HG03354 (cell line): ENCODE data around the gene ATP6V1D.
"Not testable (repeated sequence)": the region's sequence is repeated elsewhere in the genome, so short reads cannot be mapped to it uniquely, and the experiment has no call there.

Experiments
- ATAC-seq: cut with Tn5 transposase; IDR thresholded peaks from one replicate; pipeline ENCODE4 v1.9.1; 2021; ENCODE audit warnings: mild to moderate bottlenecking; ENCODE audit not compliant: unreplicated experiment, poor library complexity, severe bottlenecking

Gene ATP6V1D

DNA sequence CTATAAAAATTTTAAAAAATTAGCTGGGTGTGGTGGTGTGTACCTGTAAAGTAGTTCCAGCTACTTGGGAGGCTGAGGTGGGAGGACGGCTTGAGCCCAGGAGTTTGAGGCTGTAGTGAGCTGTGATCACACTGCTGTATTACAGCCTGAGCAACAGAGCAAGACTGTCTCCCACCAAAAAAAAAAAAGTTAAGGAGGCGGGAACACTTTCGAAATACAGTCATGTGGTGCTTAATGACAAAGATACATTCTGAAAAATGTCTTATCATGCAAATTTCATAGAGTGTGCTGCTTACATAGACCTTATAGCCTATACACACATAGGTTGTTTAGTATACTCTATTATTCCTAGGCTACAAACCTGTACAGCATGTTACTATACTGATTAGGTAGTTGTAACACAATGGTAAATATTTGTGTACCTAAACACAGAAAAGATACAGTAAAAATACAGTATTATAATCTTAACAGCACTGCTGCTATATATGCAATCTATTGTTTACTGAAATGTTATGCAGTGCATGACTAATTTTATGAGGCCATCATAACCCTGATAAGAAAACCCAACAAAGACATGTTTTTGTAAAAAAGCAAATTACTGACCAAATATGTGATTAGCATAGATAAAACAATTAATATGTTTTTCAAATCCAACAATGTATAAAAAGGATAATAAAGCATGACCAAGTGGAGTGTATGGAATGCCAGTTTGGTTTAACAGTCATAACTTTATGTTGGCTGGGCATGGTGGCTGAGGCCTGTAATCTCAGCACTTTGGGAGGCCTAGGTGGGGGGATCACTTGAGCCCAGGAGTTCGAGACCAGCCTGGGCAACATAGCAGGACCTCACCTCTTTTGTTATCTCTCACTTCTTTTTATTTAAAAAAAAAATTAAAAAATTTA lies 11.9 kb upstream of the ATP6V1D start:
- no peak for ATAC-seq

DNA sequence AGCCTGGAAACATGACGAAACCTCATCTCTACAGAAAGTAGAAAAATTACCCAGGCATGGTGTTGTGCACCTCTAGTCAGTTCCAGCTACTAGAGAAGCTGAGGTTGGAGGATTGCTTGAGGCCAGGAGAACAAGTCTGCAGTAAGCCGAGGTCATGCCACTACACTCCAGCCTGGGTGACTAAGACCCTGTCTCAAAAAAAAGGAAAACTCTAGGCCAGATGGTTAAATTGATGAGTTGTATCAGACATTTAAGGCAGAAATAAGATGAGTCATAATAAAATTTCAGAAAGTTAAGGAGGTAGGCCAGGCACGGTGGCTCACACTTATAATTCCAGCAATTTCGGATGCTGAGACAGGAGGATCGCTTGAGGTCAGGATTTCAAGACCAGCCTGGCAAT lies 11.2 kb upstream of the ATP6V1D start:
- no peak for ATAC-seq

DNA sequence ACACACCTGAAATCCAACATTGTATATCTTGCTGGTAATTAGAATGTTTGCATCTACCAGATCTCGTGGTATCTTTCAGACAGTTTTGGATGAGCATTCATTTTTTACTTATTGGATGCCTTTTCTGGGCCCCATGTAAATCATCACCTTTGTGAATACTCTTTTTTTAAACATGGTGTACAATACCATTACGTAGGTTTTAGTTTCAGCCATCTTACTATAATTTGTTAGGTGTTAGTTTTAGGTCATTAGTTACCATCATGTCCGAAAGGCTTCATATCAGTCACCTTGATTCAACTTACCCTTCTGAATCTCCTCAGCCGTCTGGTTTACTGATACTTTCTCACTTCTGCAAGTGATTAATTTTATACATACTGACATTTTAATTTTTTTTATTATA lies 5.9 kb upstream of the ATP6V1D start:
- no peak for ATAC-seq

DNA sequence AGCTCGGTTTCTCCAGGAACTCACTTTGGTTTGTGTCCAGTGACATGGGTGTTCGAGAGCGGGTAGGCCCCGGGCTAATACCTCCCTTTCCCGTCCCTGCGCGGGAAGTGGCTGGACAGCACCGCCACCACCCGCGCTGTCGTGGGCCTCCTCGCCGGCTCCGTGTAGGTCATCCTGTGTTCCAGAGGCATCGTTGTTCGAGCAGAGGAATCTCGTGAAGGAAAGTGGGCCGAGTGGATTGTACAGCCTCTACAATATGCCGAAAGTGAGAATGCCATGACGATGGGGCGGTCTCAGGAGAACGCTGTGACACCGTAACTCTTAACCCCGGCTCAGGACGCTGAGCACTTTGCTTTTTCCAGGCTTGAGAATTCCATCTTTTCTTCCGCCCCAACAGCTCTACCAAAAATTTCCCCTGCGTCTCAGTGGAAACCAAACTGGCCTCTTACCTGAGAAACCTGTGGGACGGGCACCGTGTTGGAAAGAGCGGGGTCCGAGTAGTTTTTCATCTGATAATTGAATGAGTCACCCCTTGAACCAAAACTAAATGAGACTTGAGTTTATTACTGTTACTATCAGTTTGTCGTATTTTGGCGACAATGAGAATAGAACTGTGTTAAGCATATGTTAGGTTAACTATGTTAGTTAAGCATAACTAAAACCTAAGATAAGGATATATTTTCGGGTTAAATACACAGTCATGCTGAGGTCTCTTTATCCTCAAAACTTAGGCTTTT lies 1.0 kb upstream of the ATP6V1D start:
- ATAC-seq: peak; percentile 32

DNA sequence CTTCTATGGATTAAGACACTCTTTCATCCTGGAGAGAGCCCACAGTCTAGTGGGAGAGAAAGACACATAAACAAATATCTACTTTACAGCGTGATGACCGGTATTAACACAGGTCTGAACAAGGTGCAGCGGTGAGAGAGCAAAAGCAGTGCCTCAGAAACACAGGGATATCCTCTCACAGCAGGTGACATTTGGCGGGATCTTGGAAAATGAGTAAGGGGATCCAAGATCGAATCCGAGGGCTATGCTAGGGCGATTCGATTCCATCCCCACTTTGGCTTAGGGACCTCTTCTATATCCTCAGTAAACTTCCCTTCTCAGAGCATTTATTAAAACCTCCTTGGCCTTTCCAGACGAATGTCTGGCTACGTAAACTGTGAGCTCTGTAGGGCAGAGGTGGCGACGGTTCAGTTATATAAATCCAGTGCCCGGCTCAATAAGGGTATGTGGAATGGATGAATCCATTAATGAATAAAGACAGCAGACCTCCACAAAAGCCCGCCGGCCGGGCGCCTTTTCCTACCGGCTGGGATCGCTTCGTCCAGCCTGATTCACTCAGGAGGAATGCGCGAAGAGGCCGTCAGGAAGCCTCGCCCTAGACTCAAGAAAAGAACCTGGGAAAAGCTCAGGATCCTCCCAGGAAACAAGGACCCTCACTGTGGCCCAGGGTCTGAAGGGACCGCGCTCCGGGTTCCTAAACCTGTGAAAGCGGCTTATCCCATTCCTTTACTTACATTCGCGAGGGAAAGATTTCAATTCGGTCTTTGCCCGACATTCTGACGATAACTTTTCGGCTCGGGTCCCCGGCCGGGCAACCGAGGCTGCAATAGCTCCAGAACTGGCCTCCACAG lies 455 bp downstream of the ATP6V1D start:
- peak; percentile 0 for ATAC-seq

DNA sequence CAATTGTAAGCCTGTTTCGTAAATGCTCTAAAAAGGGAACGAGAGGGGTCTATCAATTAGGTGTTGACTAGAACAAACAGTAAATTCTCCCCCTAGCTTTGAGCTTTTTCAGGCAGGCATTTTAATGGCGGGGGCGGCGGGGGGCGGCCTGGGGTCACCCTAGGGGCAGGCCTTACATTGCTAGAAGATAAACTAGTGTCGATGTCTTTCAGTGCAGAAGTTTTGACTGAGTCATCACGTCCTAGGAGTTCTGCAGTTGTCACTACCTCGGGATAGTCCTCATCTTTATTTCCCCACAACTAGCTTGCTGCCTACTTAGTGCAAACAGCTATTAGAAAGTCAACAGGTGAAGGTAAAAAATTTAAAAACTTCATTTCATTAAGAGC lies 1.6 kb downstream of the ATP6V1D start:
- ATAC-seq: no peak

DNA sequence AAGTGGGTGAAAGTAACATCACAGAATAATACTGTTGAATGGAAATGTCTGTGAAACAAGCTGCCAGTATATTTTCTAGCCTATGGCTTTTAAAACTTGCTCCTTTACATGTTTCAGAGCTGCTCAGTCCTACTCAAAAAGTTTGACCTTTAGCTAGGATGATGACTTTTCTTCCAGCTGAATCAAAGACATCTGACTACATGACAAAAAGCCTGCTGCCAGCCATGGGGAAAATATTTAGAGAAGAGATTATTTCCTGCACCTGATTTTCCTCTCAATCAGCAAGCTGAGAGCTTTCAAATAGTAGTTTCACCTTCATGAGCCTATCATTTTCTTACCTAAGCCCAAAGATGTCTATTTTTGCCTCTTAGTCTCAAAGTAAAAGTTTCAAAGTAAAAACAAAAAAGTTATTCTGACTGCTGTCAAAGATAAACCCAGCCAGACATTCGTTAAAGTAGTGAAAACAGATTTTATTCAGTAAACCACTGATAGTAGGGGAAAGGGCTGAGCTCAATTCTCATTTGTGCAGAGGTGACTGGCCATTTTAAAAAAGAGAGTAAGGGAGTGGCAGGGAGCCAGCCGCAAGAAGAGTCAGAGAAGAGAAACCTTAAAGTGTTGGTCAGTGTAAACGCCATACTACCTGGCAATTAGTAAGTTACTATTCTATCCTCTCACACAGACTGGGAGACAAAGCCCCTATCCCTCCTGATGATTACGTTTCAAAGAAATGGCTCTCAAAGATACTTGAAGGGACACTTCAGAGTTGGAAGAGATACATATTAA lies 2.2 kb downstream of the ATP6V1D start:
- no peak for ATAC-seq

DNA sequence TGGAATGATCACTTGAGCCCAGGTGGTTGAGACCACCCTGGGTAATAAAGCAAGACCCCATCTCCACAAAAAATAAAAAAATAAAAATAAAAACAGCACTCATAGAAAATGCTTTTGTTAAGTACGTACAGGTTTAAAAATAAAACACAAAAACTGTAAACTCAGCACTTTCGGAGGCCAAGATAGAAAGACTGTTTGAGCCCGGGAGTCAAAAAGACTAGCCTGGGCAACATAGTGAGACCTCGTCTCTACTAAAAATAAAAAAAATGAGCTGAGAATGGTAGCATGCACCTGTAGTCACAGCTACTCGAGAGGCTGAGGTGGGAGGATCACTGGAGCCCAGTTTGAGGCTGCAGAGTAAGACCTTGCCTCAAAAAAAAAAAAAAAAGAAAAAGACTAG lies 7.5 kb downstream of the ATP6V1D start:
- no peak for ATAC-seq

DNA sequence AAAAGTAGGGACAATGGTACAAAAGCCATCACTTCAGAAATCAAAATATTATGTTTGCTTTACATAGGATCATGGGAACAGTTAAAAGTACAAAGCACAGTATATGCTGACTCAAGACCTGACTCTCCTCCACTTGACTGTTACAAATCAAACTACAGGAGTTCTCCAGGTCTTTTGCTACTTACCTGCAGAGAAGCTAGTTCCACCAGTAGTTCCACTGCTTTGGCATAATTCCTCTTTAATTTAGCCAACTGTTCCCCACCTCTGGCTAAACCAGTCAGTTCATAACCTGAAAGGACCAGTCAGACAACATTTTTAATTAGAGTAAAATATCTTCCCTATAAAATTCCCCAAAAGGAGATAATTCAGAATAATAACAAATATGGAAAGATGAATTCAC lies 14.0 kb downstream of the ATP6V1D start:
- ATAC-seq: no peak

DNA sequence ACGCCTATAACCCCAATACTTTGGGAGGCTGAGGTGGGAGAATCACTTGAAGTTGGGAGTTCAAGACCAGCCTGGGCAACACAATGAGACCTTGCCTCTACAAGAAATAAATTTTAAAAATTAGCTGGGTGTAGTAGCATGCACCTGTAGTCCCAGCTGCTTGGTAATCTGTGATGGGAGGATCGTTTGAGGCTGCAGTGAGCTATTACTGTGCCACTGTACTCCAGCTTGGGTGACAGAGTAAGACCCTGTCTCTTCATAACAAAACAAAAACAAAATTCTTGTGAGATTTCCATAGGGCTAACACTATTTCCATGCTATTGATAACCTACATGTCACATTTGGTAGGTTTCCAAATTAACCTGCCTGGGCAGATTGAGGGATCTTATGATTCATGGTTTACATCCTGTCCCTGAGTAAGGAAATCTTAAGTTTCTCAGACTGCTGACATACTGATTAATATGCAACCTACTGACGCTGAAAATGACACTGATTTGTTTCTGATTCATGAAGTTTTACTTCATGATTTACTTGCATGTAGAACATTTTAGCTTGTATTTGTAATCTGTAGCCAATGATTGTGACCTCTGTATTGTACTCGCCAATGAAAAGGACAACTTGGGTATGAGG lies 15.9 kb downstream of the ATP6V1D start:
- ATAC-seq: no peak

DNA sequence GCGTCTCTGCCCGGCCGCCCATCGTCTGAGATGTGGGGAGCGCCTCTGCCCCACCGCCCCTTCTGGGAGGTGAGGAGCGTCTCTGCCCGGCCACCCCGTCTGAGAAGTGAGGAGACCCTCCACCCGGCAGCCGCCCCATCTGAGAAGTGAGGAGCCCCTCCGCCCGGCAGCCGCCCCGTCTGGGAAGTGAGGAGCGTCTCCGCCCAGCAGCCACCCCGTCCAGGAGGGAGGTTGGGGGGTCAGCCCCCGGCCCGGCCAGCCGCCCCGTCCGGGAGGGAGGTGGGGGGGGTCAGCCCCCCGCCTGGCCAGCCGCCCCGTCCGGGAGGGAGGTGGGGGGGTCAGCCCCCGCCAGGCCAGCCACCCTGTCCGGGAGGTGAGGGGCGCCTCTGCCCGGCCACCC lies 18.4 kb downstream of the ATP6V1D start:
- ATAC-seq: not testable (repeated sequence)

DNA sequence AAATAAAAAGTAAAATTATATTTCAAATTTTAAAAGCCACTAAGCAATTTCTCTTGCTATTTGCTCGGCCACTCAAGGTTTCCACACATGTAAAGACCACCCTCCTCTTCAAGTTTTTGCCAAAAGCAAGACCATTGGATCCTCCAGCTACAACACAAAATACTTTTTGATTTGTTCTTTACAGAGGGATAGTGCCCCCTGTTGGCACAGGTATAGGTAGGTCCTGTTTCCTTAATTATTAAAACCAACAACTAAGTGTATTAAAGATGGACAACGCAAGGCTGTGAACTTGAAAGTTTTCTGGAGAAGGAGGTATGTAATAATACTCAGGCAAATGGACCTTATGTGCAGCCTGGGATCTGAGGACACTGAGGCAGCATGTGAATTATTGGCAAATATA lies 23.8 kb downstream of the ATP6V1D start:
- ATAC-seq: no peak

DNA sequence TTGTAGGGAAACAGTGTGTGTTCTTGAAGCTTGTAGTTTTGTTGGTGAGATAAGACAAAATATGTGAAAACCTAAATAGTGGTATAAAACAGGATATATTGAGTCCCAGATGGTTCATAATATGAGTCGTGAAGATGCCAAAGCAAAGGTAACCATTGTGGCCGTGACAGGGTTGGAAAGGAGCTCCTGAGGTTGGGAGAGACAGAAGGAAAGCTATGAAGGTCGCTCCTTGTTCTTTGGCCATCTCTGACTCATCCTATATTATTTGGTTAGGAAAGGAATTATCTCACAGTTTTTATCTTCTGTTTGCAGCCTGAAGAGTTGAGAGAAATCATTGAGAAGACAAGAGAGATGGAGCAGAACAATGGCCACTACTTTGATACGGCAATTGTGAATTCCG lies 27.1 kb downstream of the ATP6V1D start:
- no peak for ATAC-seq

DNA sequence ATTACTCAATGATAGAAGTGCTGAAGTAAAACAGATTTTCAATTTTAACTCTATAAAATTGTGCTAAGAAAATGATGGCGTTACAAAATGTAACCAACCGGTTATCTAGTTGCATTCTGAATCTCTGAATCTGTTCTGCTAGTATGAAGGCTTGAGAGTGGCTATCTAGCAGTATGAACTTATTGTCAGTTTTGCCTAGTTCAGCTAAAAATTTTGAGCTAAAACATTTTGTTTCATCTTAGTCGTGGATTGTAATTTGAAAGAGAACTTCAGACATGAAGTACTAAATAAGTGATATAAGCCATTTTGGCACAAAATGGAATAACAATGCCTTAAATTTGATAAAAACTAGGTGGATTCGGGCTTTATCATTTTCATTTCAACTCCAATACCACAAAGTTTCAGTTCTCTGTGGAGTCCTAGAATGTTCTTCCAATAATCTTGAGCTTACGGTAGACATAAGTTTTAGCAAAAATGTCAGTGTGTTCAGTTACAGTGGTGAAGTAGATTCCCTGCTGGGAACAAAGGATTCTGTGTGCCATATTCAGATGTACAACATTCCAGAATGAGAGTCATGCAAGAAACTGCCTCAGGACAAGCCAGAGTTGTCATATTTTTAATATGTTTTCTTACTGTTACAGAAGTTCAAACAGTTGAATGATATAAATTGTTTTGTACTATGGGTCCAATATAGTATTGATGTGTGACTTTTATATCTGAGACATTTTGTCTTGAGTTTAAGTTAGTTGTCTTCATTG lies 28.1 kb downstream of the ATP6V1D start:
- ATAC-seq: no peak

DNA sequence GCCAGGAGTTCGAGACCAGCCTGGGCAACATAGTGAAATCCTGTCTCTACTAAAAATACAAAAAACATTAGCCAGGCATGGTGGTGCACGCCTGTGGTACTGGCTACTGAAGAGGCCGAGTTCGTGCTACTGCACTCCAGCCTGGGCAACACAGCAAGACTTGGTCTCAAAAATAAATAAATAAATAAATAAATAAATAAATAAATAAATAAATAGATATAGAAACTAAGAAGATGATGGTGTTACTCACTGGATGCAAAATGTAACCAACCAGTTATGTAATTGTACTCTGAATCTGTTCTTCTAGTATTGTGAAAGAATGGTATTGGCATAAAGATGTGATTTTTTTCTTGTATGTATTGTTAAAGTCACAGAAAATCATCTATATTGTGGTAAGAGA lies 29.9 kb downstream of the ATP6V1D start:
- not testable (repeated sequence) for ATAC-seq

DNA sequence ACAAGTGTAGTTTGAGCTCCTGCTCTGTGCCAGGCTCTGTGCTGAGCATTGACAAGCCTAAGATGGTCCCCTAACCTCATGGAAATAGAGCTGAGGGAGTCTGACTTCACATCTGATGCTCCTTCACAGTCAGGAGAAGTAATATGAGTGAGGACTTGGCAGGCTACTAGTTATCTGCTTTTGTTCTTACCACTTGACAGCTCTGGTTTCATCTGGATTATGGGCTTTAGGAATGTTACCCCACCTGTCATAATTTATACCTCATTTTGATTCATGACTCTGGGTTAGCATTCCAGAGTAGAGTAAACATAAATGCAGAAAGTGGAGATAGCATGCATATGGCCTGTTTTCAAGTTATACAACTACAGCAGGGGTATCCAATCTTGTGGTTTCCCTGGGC lies 40.5 kb downstream of the ATP6V1D start:
- no peak for ATAC-seq

DNA sequence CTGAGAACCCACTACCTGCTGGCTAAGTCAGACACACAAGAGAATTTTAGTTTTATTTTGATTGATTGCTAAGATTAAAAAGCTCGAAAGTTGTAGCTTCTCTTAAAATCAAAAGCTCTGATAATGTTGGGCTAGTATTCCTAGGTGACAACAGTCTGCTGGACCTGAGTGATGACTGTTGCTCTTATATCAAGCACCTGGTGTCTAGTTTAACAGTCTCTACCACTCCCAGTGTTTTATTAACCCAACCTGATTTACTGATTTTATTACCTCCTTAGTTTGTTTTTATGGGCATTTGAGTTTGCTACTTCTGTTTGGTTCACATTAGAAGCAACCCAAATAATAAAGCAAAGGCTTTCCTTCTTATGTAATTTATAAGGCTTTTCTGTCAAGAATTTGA lies 41.8 kb downstream of the ATP6V1D start:
- ATAC-seq: no peak

DNA sequence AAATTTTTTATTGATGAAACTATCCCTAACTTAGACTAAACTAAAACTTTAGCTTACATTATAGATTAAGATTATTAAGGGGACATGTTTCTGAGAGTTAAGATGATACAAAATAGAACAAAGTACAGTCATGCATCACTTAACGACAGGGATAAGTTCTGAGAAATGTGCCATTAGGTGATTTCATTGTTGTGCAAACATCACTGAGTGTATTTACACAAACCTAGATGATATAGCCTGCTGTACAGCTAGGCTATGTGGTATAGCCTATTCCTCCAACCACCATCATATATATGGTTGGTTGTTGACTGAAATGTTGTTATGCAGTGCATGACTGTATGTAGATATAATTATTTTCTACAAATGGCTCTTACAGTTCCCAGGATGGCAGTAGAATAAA lies 46.5 kb downstream of the ATP6V1D start:
- ATAC-seq: no peak
